Upper lobe of left lung (tissue), 4 donors: ENCODE measurements around the gene ZNF367.

ENCODE experiments used
- POLR2A ChIP-seq, 4 donors: fragments of 450-650 bp; IDR thresholded peaks; one replicate each; pipeline ENCODE4 v1.5.1; 2016 to 2017; ENCODE audit warnings: antibody characterized with exemption in 4 of 4, mild to moderate bottlenecking in 2 of 4
- TF ChIP-seq, protein P1 (sequence below), 6 experiments: fragments of 450-650 bp in 4 of 6; fragments of 200-600 bp in 2 of 6; sonication (generic) in 2 of 6; IDR thresholded peaks; one replicate each; pipeline ENCODE4 v1.5.1; 2016 to 2019; ENCODE audit warnings: antibody characterized with exemption in 6 of 6

DNA sequence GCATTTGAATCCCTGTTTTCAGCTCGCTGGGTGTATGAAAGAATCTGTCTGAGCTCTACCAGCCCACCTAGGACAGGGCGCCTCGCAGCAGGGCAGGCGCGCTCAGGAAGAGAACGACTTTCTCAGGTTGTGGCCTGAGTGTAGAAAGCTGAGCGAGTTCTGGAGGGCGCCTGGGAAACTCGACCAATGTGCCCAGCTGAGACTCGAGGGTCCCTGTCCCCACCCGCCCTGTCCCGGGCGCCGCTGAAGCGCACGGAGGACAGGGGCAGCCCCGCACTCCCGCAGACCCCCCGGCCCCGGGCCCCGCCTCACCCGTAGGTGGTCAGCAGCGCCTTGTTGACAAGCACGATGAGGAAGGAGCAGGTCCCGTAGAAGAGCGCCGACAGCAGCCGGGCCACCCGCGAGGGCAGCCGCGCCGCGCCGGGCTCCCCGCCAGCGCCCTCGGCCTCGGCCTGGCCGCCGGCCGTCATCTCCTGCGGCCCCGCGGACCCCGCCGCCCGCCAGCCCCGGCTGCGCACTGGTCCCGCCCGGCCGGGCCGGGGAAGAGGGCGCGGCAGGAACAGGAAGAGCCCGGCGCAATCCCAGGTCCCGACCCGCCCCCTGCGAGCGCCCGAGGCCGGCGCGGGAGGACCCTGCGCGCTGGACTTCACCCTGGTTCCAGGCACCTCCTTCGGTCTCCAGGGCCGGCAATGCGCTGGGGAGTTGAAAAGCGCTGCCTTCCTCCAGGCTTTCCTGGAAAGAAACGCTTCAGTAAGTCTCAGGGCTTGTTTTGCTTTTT, 34.8 kb downstream of the ZNF367 start, which contains the start of gene SLC35D2:
- TF ChIP-seq, protein P1, sequence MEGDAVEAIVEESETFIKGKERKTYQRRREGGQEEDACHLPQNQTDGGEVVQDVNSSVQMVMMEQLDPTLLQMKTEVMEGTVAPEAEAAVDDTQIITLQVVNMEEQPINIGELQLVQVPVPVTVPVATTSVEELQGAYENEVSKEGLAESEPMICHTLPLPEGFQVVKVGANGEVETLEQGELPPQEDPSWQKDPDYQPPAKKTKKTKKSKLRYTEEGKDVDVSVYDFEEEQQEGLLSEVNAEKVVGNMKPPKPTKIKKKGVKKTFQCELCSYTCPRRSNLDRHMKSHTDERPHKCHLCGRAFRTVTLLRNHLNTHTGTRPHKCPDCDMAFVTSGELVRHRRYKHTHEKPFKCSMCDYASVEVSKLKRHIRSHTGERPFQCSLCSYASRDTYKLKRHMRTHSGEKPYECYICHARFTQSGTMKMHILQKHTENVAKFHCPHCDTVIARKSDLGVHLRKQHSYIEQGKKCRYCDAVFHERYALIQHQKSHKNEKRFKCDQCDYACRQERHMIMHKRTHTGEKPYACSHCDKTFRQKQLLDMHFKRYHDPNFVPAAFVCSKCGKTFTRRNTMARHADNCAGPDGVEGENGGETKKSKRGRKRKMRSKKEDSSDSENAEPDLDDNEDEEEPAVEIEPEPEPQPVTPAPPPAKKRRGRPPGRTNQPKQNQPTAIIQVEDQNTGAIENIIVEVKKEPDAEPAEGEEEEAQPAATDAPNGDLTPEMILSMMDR (IDR thresholded peaks at IDR 0.05) = no peak
- TF ChIP-seq POLR2A (IDR thresholded peaks at IDR 0.05) = peak in 1 of 4 donors; percentile 58
